GM12891 (cell line): ENCODE results near the gene VARS2.
"Not testable (repeated sequence)": the region's sequence is repeated elsewhere in the genome, so short reads cannot be mapped to it uniquely, and the experiment has no call there.

Source experiments
- POLR2A ChIP-seq: IDR thresholded peaks from 2 replicates; pipeline ENCODE4 v1.6.1; 2011; ENCODE audit warnings: low read depth, low read length, control low read depth
- POLR2AphosphoS5 ChIP-seq: IDR thresholded peaks from 2 replicates; pipeline ENCODE4 v1.6.1; 2011; ENCODE audit warnings: low read depth, low read length, control low read depth
- SPI1 ChIP-seq: IDR thresholded peaks from 2 replicates; pipeline ENCODE4 v1.6.1; 2011; ENCODE audit warnings: low read depth, low read length, control low read depth
- TAF1 ChIP-seq: IDR thresholded peaks from 2 replicates; pipeline ENCODE4 v1.6.1; 2011; ENCODE audit warnings: low read depth, low read length, control low read depth

GRCh38 chr6:30924040-30924627 is 10.1 kb downstream of the VARS2 start:
- TF ChIP-seq POLR2A, POLR2AphosphoS5, TAF1, SPI1: not testable (repeated sequence)
